Stimulated activated CD8-positive, alpha-beta memory T cell treated with anti-CD3 and anti-CD28 coated beads, Interleukin-2, amount 100 ng/mL, for 1 hour (primary cell): Measurements from ENCODE around the gene CTTNBP2.

Experiments used
- DNase-seq, 2 donors: peaks; one replicate each; pipeline ENCODE4 v3.0.0-alpha.2; 2020; ENCODE audit warnings: low read depth in 2 of 2

CTTNBP2 gene

GRCh38 chr7:117690147-117690546 is 183.1 kb downstream of the CTTNBP2 start:
- no peak for DNase-seq

GRCh38 chr7:117689406-117689805 is 183.8 kb downstream of the CTTNBP2 start:
- DNase-seq: no peak

- no peak for DNase-seq
These were observed 185.1 kb downstream of the CTTNBP2 start for GRCh38 chr7:117688126-117688525.

GRCh38 chr7:117686311-117686935 is 186.8 kb downstream of the CTTNBP2 start:
- no peak for DNase-seq

DNA sequence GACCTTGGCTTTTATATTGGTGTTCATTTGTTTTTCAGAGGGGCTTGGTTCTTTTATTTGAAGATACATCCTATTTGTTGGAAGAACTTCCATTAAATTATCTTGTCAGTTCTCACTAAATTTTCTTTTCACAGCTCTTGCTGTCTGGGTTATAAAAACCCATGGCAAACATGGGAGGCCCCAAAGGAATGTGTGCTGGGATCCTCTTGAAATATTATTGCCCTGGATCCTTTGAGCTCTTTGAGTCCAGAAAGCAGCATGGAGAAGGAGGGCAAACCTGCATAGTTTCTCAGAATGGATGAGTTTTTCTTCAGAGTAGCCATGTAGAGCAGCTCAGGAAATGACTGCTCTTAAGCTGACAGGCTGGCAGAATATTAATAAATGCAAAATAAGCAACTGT is 187.4 kb downstream of the CTTNBP2 start:
- DNase-seq: no peak

GRCh38 chr7:117683430-117684175 is 189.6 kb downstream of the CTTNBP2 start:
- DNase-seq: no peak

GRCh38 chr7:117682681-117683385 is 190.4 kb downstream of the CTTNBP2 start:
- no peak for DNase-seq

- no peak for DNase-seq
These were observed 194.1 kb downstream of the CTTNBP2 start for GRCh38 chr7:117679120-117679519.

- DNase-seq: no peak
These were observed 197.5 kb downstream of the CTTNBP2 start for GRCh38 chr7:117675497-117676435.

GRCh38 chr7:117674617-117675016 is 198.6 kb downstream of the CTTNBP2 start:
- no peak for DNase-seq

DNA sequence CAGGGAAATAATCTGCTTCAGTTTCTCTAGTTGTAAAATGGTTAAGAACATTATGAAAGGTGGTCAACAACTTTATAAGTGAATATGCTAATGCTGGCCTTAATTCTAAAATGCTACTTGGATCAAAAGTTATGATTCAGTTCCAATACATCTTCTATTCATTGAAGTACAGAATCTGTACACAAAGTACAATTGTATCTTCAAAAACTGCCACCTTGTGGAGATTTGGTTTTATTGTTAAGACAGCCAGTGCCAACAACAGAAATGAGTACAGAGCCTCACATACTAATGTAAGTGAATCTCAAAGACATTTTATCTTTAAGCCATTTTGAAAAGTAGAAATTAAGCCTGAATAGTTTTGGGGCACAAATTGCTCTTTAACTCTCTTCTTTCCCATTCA is 199.4 kb downstream of the CTTNBP2 start:
- no peak for DNase-seq

DNA sequence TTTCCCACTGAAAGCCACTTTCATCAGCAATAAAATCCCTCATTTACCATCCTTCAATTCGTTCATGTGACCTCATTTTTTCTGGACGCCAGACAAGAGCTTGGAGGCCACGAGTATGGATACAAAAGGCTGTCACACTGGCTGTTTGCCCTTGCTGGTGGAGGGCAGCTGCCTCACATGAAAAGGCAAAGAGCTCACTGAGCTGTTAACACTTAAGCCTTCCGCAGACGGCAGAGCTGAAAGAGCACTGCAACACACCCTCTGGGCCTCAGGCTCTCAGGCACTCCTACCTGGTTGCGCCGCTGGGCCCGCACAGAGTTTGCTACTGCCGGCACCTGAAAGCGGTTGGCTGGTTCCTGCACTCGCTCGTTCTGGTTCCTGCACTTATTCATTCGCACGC is 199.9 kb downstream of the CTTNBP2 start:
- DNase-seq: no peak

- no peak for DNase-seq
These were observed 200.8 kb downstream of the CTTNBP2 start for GRCh38 chr7:117672453-117672852.

DNA sequence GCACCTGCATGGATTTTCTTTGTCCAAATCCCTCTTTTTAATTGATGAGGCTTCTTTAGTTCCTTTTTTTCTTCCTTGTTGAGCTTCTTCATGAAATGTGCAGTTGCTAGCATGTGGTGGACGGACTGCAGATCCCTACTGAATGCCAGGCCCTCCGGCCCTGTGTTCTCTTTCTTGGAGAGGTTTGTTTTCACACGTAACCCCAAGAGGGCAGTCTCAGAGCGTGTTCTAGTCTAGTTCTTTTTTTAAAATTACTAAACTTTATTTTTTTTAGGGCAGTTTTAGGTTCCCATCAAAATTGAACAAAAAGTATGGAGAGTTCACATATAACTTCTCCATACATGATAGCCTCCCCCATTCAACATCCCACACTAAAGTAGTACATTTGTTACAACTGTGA is 203.4 kb downstream of the CTTNBP2 start:
- DNase-seq: no peak

DNA sequence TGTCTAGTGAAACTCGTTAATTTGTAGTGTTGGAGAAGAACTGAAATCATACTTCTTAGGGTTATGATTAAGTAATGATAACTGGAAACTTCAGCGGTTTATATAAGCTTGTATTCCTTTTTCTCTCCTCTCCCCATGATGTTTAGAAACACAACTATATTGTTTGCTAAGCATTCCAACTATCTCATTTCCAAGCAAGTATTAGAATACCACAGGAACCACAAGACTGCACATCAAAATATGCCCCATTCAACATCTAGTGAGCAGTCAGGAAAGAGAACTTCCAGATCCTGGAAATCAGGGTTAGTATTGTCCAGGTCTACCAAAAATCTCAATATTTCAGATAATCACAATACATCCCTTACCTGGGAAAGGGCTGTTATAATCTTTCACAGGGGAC is 205.8 kb downstream of the CTTNBP2 start:
- no peak for DNase-seq

DNA sequence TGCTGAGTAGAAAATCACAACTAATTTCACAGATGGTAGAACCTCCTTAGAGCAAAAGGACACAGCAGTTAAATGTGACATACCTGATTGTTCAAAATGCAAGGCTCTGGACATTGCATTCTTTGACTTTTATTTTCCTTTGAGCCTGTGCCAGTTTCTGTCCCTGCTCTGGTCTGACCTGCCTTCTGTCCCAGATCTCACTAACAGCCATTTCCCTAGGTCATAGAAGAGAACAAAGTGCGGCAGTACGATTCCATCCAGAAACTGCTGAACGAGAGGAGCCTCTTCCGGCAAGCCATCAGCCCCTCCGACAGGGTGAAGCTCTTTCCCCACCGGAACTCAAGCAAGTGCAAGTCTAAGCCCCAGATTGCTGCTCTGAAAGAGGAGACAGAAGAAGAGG is 206.6 kb downstream of the CTTNBP2 start:
- no peak for DNase-seq

DNA sequence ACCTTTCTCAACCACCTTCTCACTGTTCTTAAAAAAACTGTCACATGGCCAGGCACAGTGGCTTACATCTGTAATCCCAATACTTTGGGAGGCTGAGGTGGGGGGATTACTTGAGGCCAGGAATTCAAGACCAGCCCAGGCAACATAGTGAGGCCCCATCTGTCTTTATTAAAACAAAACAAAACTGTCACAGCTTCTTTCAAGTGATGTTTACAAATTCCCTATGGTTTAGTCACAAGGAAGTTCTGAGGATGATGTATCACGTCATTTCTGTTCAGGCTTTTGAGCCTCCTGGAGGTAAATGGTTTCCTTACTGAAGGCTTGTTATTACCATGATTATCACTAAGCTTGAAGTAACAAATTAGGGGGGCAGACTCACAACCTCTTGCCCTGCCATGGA is 207.2 kb downstream of the CTTNBP2 start:
- DNase-seq: no peak

GRCh38 chr7:117665368-117665767 is 207.9 kb downstream of the CTTNBP2 start:
- no peak for DNase-seq

DNA sequence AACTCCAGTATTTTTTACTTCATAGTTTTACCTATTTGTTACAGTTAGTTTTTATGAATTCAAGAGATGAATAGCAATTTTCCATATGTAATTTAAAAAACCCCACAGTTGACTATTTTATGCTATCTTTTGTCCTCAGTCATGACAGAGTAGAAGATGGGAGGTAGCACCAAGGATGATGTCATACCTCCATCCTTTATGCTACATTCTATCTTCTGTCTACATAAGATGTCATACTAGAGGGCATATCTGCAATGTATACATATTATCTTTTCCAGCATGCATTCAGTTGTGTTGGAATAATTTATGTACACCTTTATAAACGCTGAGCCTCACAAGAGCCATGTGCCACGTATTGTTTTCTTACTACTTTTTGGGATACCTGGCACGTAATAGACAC is 209.2 kb downstream of the CTTNBP2 start:
- no peak for DNase-seq

DNA sequence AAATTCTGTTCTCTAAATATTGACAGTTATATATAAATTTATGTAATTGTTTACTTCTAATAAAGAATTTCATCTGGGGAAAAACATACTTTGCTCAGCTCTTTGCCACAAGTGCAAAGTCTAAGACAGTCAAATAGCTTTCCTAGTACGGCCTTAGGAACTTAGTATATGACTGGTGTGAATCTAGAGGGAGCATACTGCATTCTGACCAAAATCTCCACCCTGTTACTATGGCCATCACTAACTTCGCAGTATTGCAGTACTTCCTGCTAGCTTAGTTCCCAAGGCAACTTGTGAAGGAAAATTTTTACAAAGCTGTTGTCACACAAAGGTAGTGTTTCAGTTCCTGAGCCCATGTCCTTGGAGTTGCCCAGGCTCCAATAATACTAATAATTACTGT is 211.9 kb downstream of the CTTNBP2 start:
- no peak for DNase-seq
